ENCODE measurements around the gene C1orf21. TPM values are rescaled to one million over a fixed set of nuclear protein-coding genes. Genes with fewer than 3 reads are reported as not detected.

Gene C1orf21
- total RNA-seq, 1 donor from 2014 or later, result 44.6 TPM

- no peak overlapping the region for H3K4me3 Mint-ChIP-seq
- no peak for TF ChIP-seq CTCF (conservative IDR thresholded peaks at IDR 0.05)
- peaks cover 10% of the 10 kb centered on the region for H3K27me3 Mint-ChIP-seq
- peaks cover 30% of the 10 kb centered on the region for H3K4me1 Mint-ChIP-seq (ENCODE audit: unreplicated experiment)
- peaks cover 6% of the 10 kb centered on the region for H3K36me3 Mint-ChIP-seq
- no peak overlapping the region for H3K27ac Mint-ChIP-seq
- no peak for DNase-seq (ENCODE audit: extremely low spot score, unreplicated experiment)
- peaks cover 5% of the 10 kb centered on the region for H3K9me3 Mint-ChIP-seq
Observed at GRCh38 chr1:184392067-184392466, 5.2 kb downstream of the C1orf21 start.

- Mint-ChIP-seq H3K27ac (peak overlapping the region; percentile 49), H3K9me3 (peaks cover 5% of the 10 kb centered on the region), H3K4me3 (peak overlapping the region; percentile 55), H3K36me3 (peaks cover 6% of the 10 kb centered on the region), H3K27me3 (peaks cover 7% of the 10 kb centered on the region), H3K4me1 (ENCODE audit: unreplicated experiment) (peaks cover 30% of the 10 kb centered on the region)
- no peak for TF ChIP-seq CTCF (conservative IDR thresholded peaks at IDR 0.05)
- DNase-seq (ENCODE audit: extremely low spot score, unreplicated experiment), result no peak
Observed at GRCh38 chr1:184392779-184393522, 6.1 kb downstream of the C1orf21 start.

- Mint-ChIP-seq H3K36me3 (peaks cover 6% of the 10 kb centered on the region), H3K27me3 (no peaks in the 10 kb centered on the region), H3K4me1 (ENCODE audit: unreplicated experiment) (peaks cover 23% of the 10 kb centered on the region), H3K27ac (no peak overlapping the region), H3K9me3 (peaks cover 5% of the 10 kb centered on the region), H3K4me3 (no peak overlapping the region)
- DNase-seq (ENCODE audit: extremely low spot score, unreplicated experiment), result no peak
- TF ChIP-seq CTCF (conservative IDR thresholded peaks at IDR 0.05), result no peak
Observed at GRCh38 chr1:184393962-184394361, 7.1 kb downstream of the C1orf21 start.

GRCh38 chr1:184395370-184395769 lies 8.5 kb downstream of the C1orf21 start:
- no peak overlapping the region for H3K27ac Mint-ChIP-seq
- H3K36me3 Mint-ChIP-seq, result peaks cover 6% of the 10 kb centered on the region
- no peak for TF ChIP-seq CTCF (conservative IDR thresholded peaks at IDR 0.05)
- DNase-seq (ENCODE audit: extremely low spot score, unreplicated experiment), result no peak
- no peaks in the 10 kb centered on the region for H3K27me3 Mint-ChIP-seq
- no peak overlapping the region for H3K4me3 Mint-ChIP-seq
- peaks cover 5% of the 10 kb centered on the region for H3K9me3 Mint-ChIP-seq
- H3K4me1 Mint-ChIP-seq (ENCODE audit: unreplicated experiment), result peaks cover 13% of the 10 kb centered on the region

GRCh38 chr1:184395937-184396480 lies 9.2 kb downstream of the C1orf21 start:
- peaks cover 8% of the 10 kb centered on the region for H3K4me1 Mint-ChIP-seq (ENCODE audit: unreplicated experiment)
- DNase-seq (ENCODE audit: extremely low spot score, unreplicated experiment), result no peak
- no peak overlapping the region for H3K27ac Mint-ChIP-seq
- peaks cover 6% of the 10 kb centered on the region for H3K36me3 Mint-ChIP-seq
- H3K27me3 Mint-ChIP-seq, result no peaks in the 10 kb centered on the region
- no peak overlapping the region for H3K4me3 Mint-ChIP-seq
- TF ChIP-seq CTCF (conservative IDR thresholded peaks at IDR 0.05), result no peak
- peaks cover 5% of the 10 kb centered on the region for H3K9me3 Mint-ChIP-seq
